Measurements from ENCODE around the gene ALDH2. TPM values are rescaled to one million over a fixed set of nuclear protein-coding genes. Genes with fewer than 3 reads are reported as not detected.
"Not testable (repeated sequence)": the region's sequence is repeated elsewhere in the genome, so short reads cannot be mapped to it uniquely, and the experiment has no call there.

ALDH2 gene
- polyA plus RNA-seq, 1 of the 3 experiments (the other 2 are of a cell fraction) = 67.5 TPM

GRCh38 chr12:111761099-111761498, 5.6 kb upstream of the ALDH2 start:
- POLR2A ChIA-PET = no interaction called here

GRCh38 chr12:111761706-111762105, 5.0 kb upstream of the ALDH2 start:
- peaks cover 0 to 2% of the 10 kb centered on the region in 2 experiments for H3K36me3 ChIP-seq (replicated peaks in 1 of 2; ENCODE audit: control insufficient read depth in 1 of 2, insufficient read depth in 2 of 2, low read length in 1 of 2)
- no peaks in the 10 kb centered on the region for H3K27me3 ChIP-seq (ENCODE audit: insufficient read depth)
- H3K4me1 ChIP-seq (ENCODE audit: control insufficient read depth in 1 of 2, insufficient read depth in 2 of 2, low read depth in 1 of 2, low read length in 1 of 2) = peaks cover 0 to 16% of the 10 kb centered on the region in 2 experiments; a peak in 1 of 4 replicates
- H3K79me2 ChIP-seq (ENCODE audit: insufficient read depth) = no peaks in the 10 kb centered on the region
- no peak for DNase-seq
- 87% methylated on average over 3 of the region's 3 CpGs for WGBS (ENCODE audit: low lambda C conversion rate)
- ChIA-PET POLR2A (no interaction called here), CTCF (interaction anchor here (1.1 to 3.9 kb wide), 2 partner anchors 8 to 51 kb away, joined by 4 to 21 read pairs; no protein-coding TSS in a partner anchor)
- H3K4me2 ChIP-seq = no peak overlapping the region
- no peaks in the 10 kb centered on the region for H3F3A ChIP-seq (replicated peaks; ENCODE audit: insufficient read depth)
- no peaks in the 10 kb centered on the region for H3K9me2 ChIP-seq
- H2AFZ ChIP-seq (ENCODE audit: low read depth) = no peak overlapping the region
- H3K9ac ChIP-seq = no peak overlapping the region
- H3K9me3 ChIP-seq = no peaks in the 10 kb centered on the region
- H3K4me3 ChIP-seq (ENCODE audit: low read depth in 2 of 2, low read length in 1 of 2) = no peak overlapping the region
- TF ChIP-seq GABPA (IDR thresholded peaks at IDR 0.05; ENCODE audit: low read depth) (no peak), MEF2A (IDR thresholded peaks at IDR 0.05; ENCODE audit: borderline replicate concordance, low read depth) (no peak), TCF12 (IDR thresholded peaks at IDR 0.05) (no peak), GATA2 (CRISPR knock-in tag; IDR thresholded peaks at IDR 0.05) (no peak), TAF1 (IDR thresholded peaks at IDR 0.05; ENCODE audit: borderline replicate concordance, low read depth, low read length) (no peak), MXI1 (IDR thresholded peaks at IDR 0.05; ENCODE audit: low read depth, low read length) (no peak), NRF1 (IDR thresholded peaks at IDR 0.05; ENCODE audit: low read depth, low read length) (no peak)
- no peak overlapping the region for H3K27ac ChIP-seq (ENCODE audit: low read depth in 2 of 2, low read length in 1 of 2)
- no peaks in the 10 kb centered on the region for H4K20me1 ChIP-seq (ENCODE audit: insufficient read depth)

More at GRCh38 chr12:111761099-111761498, 5.6 kb upstream of the ALDH2 start:
- Histone ChIP-seq H3K4me1 (ENCODE audit: control insufficient read depth in 1 of 2, insufficient read depth in 2 of 2, low read depth in 1 of 2, low read length in 1 of 2) (peaks cover 0 to 12% of the 10 kb centered on the region in 2 experiments; a peak in 1 of 4 replicates), H3K9ac (no peak overlapping the region), H3K27ac (ENCODE audit: low read depth in 2 of 2, low read length in 1 of 2) (no peak overlapping the region), H3K79me2 (ENCODE audit: insufficient read depth) (no peaks in the 10 kb centered on the region), H3K36me3 (replicated peaks in 1 of 2; ENCODE audit: control insufficient read depth in 1 of 2, insufficient read depth in 2 of 2, low read length in 1 of 2) (peaks cover 0 to 2% of the 10 kb centered on the region in 2 experiments), H3F3A (replicated peaks; ENCODE audit: insufficient read depth) (no peaks in the 10 kb centered on the region), H3K4me2 (no peak overlapping the region), H4K20me1 (ENCODE audit: insufficient read depth) (no peaks in the 10 kb centered on the region), H3K4me3 (ENCODE audit: low read depth in 2 of 2, low read length in 1 of 2) (no peak overlapping the region), H3K27me3 (ENCODE audit: insufficient read depth) (no peaks in the 10 kb centered on the region), H3K9me3 (no peaks in the 10 kb centered on the region), H2AFZ (ENCODE audit: low read depth) (no peak overlapping the region), H3K9me2 (no peaks in the 10 kb centered on the region)
- 69% methylated on average over 5 of the region's 5 CpGs for WGBS (ENCODE audit: low lambda C conversion rate)
- CTCF ChIA-PET = interaction anchor here (0.7 to 3.9 kb wide), 4 partner anchors 8 to 720 kb away, joined by 3 to 21 read pairs (median 4); no protein-coding TSS in a partner anchor
- no peak for TF ChIP-seq TEAD4 (IDR thresholded peaks at IDR 0.05; ENCODE audit: borderline replicate concordance, insufficient read depth)
- no peak for TF ChIP-seq FOXJ3 (CRISPR knock-in tag; IDR thresholded peaks at IDR 0.05)
- no peak for TF ChIP-seq RXRA (IDR thresholded peaks at IDR 0.05; ENCODE audit: borderline replicate concordance, low read depth)
- TF ChIP-seq SIN3A (IDR thresholded peaks at IDR 0.05; ENCODE audit: borderline replicate concordance, low read depth, low read length) = no peak
- DNase-seq = no peak

- Histone ChIP-seq H3K4me1 (ENCODE audit: control insufficient read depth in 1 of 2, insufficient read depth in 2 of 2, low read depth in 1 of 2, low read length in 1 of 2) (peaks cover 0 to 11% of the 10 kb centered on the region in 2 experiments; a peak in 1 of 4 replicates), H3K79me2 (ENCODE audit: insufficient read depth) (peaks cover 10% of the 10 kb centered on the region; the same call in 1 of the 2 replicates)
- 78% methylated on average over 10 of the region's 10 CpGs for WGBS (ENCODE audit: low lambda C conversion rate)
- not testable (repeated sequence) for H3K4me3 ChIP-seq (ENCODE audit: low read depth in 2 of 2, low read length in 1 of 2); H3K9me3 ChIP-seq; H3K27me3 ChIP-seq (ENCODE audit: insufficient read depth); H3K36me3 ChIP-seq (replicated peaks in 1 of 2; ENCODE audit: control insufficient read depth in 1 of 2, insufficient read depth in 2 of 2, low read length in 1 of 2); H3K4me2 ChIP-seq; H3K9ac ChIP-seq; H2AFZ ChIP-seq (ENCODE audit: low read depth); H3F3A ChIP-seq (replicated peaks; ENCODE audit: insufficient read depth); DNase-seq; H4K20me1 ChIP-seq (ENCODE audit: insufficient read depth); H3K27ac ChIP-seq (ENCODE audit: low read depth in 2 of 2, low read length in 1 of 2); H3K9me2 ChIP-seq
- ChIA-PET POLR2A (interaction anchor here (0.7 kb wide), 1 partner anchor 9 kb away, joined by 3 read pairs; no protein-coding TSS in a partner anchor), CTCF (interaction anchor here (0.7 to 3.9 kb wide), 3 partner anchors 10 to 49 kb away, joined by 3 to 21 read pairs (median 6); no protein-coding TSS in a partner anchor)
Measured at GRCh38 chr12:111763552-111763951, 3.2 kb upstream of the ALDH2 start.
